HEK293 (cell line): ENCODE results near the gene MLLT10.

ENCODE experiments used
- GLI2 ChIP-seq: fragments of 450-650 bp; formaldehyde crosslinking; IDR thresholded peaks from 2 replicates; pipeline ENCODE4; 2017; ENCODE audit warnings: missing biosample characterization, missing genetic modification characterization, low read depth, borderline replicate concordance
- REPIN1 ChIP-seq: fragments of 450-650 bp; formaldehyde crosslinking; IDR thresholded peaks from 2 replicates; pipeline ENCODE4 v1.5.1; 2017; ENCODE audit warnings: missing biosample characterization, missing genetic modification characterization, low read depth
- TRIM28 ChIP-seq: IDR thresholded peaks from 2 replicates; pipeline ENCODE4 v1.6.1; 2011; ENCODE audit warnings: low read length, control low read depth, borderline replicate concordance
- ZBTB20 ChIP-seq: fragments of 450-650 bp; formaldehyde crosslinking; IDR thresholded peaks from 2 replicates; pipeline ENCODE4 v1.5.1; 2016; ENCODE audit warnings: missing biosample characterization, missing genetic modification characterization
- ZBTB48 ChIP-seq: fragments of 450-650 bp; formaldehyde crosslinking; IDR thresholded peaks from 2 replicates; pipeline ENCODE4 v1.5.1; 2016; ENCODE audit warnings: missing biosample characterization, missing genetic modification characterization
- ZIC2 ChIP-seq: fragments of 450-650 bp; formaldehyde crosslinking; IDR thresholded peaks from 2 replicates; pipeline ENCODE4 v1.5.1; 2016; ENCODE audit warnings: missing biosample characterization, missing genetic modification characterization
- ZNF10 ChIP-seq: fragments of 450-650 bp; formaldehyde crosslinking; IDR thresholded peaks from 2 replicates; pipeline ENCODE4 v1.5.1; 2017; ENCODE audit warnings: missing biosample characterization, missing genetic modification characterization
- ZNF133 ChIP-seq: fragments of 450-650 bp; formaldehyde crosslinking; IDR thresholded peaks from 2 replicates; pipeline ENCODE4 v1.5.1; 2016; ENCODE audit warnings: missing biosample characterization, missing genetic modification characterization
- ZNF16 ChIP-seq: fragments of 450-650 bp; formaldehyde crosslinking; IDR thresholded peaks from 2 replicates; pipeline ENCODE4 v1.5.1; 2016; ENCODE audit warnings: low read depth, missing biosample characterization, missing genetic modification characterization
- ZNF223 ChIP-seq: fragments of 450-650 bp; formaldehyde crosslinking; IDR thresholded peaks from 2 replicates; pipeline ENCODE4 v1.5.1; 2016; ENCODE audit warnings: missing biosample characterization, missing genetic modification characterization
- ZNF350 ChIP-seq: fragments of 450-650 bp; formaldehyde crosslinking; IDR thresholded peaks from 2 replicates; pipeline ENCODE4 v1.5.0; 2017; ENCODE audit warnings: missing biosample characterization, mild to moderate bottlenecking, missing genetic modification characterization
- ZNF366 ChIP-seq: fragments of 450-650 bp; formaldehyde crosslinking; conservative IDR thresholded peaks from 2 replicates; pipeline ENCODE4 v1.5.1; 2016; ENCODE audit warnings: missing biosample characterization, missing genetic modification characterization
- ZNF473 ChIP-seq: fragments of 450-650 bp; formaldehyde crosslinking; IDR thresholded peaks from 2 replicates; pipeline ENCODE4 v1.5.1; 2017; ENCODE audit warnings: missing biosample characterization, missing genetic modification characterization
- ZNF48 ChIP-seq: fragments of 450-650 bp; formaldehyde crosslinking; IDR thresholded peaks from 2 replicates; pipeline ENCODE4 v1.5.1; 2016; ENCODE audit warnings: missing biosample characterization, missing genetic modification characterization
- ZNF544 ChIP-seq: fragments of 450-650 bp; formaldehyde crosslinking; IDR thresholded peaks from 2 replicates; pipeline ENCODE4 v1.5.0; 2017; ENCODE audit warnings: missing biosample characterization, missing genetic modification characterization
- ZNF571 ChIP-seq: fragments of 450-650 bp; formaldehyde crosslinking; IDR thresholded peaks from 2 replicates; pipeline ENCODE4 v1.5.0; 2017; ENCODE audit warnings: missing biosample characterization, missing genetic modification characterization
- ZNF654 ChIP-seq: fragments of 450-650 bp; formaldehyde crosslinking; IDR thresholded peaks from 2 replicates; pipeline ENCODE4 v1.5.1; 2016; ENCODE audit warnings: low read depth, missing biosample characterization, missing genetic modification characterization
- ZNF660 ChIP-seq: fragments of 450-650 bp; IDR thresholded peaks from 2 replicates; pipeline ENCODE4 v1.5.1; 2018; ENCODE audit warnings: missing biosample characterization, mild to moderate bottlenecking, missing genetic modification characterization
- ZNF776 ChIP-seq: fragments of 450-650 bp; formaldehyde crosslinking; IDR thresholded peaks from 2 replicates; pipeline ENCODE4 v1.5.0; 2017; ENCODE audit warnings: missing biosample characterization, missing genetic modification characterization, borderline replicate concordance
- ZNF777 ChIP-seq: fragments of 450-650 bp; formaldehyde crosslinking; IDR thresholded peaks from 2 replicates; pipeline ENCODE4 v1.5.1; 2017; ENCODE audit warnings: missing biosample characterization, missing genetic modification characterization, borderline replicate concordance
- ZSCAN16 ChIP-seq: fragments of 450-650 bp; formaldehyde crosslinking; IDR thresholded peaks from 2 replicates; pipeline ENCODE4 v1.5.1; 2016; ENCODE audit warnings: missing biosample characterization, missing genetic modification characterization
- TF ChIP-seq, protein P1 (sequence below): fragments of 450-650 bp; formaldehyde crosslinking; IDR thresholded peaks from 2 replicates; pipeline ENCODE4 v1.5.0; 2017; ENCODE audit warnings: missing biosample characterization, missing genetic modification characterization, borderline replicate concordance
- TF ChIP-seq, protein P2 (sequence below): IDR thresholded peaks from 2 replicates; pipeline ENCODE4 v1.6.1; 2011; ENCODE audit warnings: mild to moderate bottlenecking, low read depth, low read length, borderline replicate concordance
- TF ChIP-seq, protein P3 (sequence below): fragments of 450-650 bp; formaldehyde crosslinking; IDR thresholded peaks from 2 replicates; pipeline ENCODE4 v1.5.1; 2016; ENCODE audit warnings: missing biosample characterization, missing genetic modification characterization
- TF ChIP-seq, protein P4 (sequence below): fragments of 450-650 bp; formaldehyde crosslinking; IDR thresholded peaks from 2 replicates; pipeline ENCODE4 v1.5.1; 2016; ENCODE audit warnings: missing biosample characterization, missing genetic modification characterization, low read depth
- TF ChIP-seq, protein P5 (sequence below): fragments of 450-650 bp; formaldehyde crosslinking; IDR thresholded peaks from 2 replicates; pipeline ENCODE4 v1.5.1; 2016; ENCODE audit warnings: missing biosample characterization, missing genetic modification characterization
- TF ChIP-seq, protein P6 (sequence below): fragments of 450-650 bp; formaldehyde crosslinking; IDR thresholded peaks from 2 replicates; pipeline ENCODE4 v1.5.1; 2017; ENCODE audit warnings: missing biosample characterization, mild to moderate bottlenecking, missing genetic modification characterization, moderate library complexity
- TF ChIP-seq, protein P7 (sequence below): fragments of 450-650 bp; formaldehyde crosslinking; IDR thresholded peaks from 2 replicates; pipeline ENCODE4 v1.5.1; 2016; ENCODE audit warnings: missing biosample characterization, missing genetic modification characterization, borderline replicate concordance

Gene MLLT10

DNA sequence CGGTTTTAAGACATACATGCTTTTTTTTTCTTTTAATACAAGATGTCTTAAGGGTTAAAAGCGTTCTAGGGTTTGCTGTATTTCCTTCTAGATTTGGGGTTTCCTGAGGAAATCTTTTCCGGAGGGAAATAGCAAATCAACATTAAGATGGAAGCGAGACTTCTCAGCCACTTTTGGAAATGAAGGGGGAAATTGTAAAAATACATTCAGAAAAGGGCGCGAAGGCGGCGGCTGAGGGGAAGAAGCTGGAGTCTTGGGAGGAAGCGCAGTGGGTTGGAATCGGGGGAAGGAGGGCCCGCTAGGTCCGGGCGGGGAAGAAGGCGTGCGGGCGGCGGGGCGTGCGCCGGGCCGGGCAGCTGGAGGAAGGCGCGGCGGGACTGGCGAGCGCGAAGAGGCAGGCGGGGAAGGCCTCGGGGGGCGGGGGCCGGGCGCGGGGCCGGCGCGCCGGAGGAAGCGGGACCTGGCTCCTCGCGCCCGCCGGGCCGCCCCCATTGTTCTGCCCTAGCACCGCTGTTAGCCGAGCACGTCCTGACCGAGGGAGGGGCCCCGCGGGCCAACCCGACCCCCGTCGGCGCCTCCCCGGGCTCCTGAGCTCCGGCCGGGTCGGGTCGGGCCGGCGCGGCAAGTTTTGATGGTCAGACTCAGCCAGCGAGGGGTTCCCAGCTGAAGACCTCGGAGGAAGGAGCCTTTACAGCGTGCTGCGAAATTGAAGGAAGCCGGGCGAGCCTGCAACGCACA is 7.0 kb upstream of the MLLT10 start (continued):
- TF ChIP-seq, protein P1, sequence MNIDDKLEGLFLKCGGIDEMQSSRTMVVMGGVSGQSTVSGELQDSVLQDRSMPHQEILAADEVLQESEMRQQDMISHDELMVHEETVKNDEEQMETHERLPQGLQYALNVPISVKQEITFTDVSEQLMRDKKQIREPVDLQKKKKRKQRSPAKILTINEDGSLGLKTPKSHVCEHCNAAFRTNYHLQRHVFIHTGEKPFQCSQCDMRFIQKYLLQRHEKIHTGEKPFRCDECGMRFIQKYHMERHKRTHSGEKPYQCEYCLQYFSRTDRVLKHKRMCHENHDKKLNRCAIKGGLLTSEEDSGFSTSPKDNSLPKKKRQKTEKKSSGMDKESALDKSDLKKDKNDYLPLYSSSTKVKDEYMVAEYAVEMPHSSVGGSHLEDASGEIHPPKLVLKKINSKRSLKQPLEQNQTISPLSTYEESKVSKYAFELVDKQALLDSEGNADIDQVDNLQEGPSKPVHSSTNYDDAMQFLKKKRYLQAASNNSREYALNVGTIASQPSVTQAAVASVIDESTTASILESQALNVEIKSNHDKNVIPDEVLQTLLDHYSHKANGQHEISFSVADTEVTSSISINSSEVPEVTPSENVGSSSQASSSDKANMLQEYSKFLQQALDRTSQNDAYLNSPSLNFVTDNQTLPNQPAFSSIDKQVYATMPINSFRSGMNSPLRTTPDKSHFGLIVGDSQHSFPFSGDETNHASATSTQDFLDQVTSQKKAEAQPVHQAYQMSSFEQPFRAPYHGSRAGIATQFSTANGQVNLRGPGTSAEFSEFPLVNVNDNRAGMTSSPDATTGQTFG (tag by site-specific recombination): no peak
- peak; percentile 9; the same call in 1 of the 2 replicates for TF ChIP-seq ZNF660
- no peak; the same call in 1 of the 2 replicates for TF ChIP-seq ZNF366 (tag by site-specific recombination)
- TF ChIP-seq ZNF16 (tag by site-specific recombination): no peak
- TF ChIP-seq ZNF777 (tag by site-specific recombination): no peak
- no peak for TF ChIP-seq ZNF776
- TF ChIP-seq ZBTB48 (tag by site-specific recombination): no peak
- TF ChIP-seq ZNF654 (tag by site-specific recombination): no peak
- TF ChIP-seq ZNF10 (tag by site-specific recombination): peak; percentile 81; the same call in 1 of the 2 replicates
- TF ChIP-seq ZNF544 (tag by site-specific recombination): no peak
- peak; percentile 86 for TF ChIP-seq ZBTB20 (tag by site-specific recombination)
- TF ChIP-seq, protein P2, sequence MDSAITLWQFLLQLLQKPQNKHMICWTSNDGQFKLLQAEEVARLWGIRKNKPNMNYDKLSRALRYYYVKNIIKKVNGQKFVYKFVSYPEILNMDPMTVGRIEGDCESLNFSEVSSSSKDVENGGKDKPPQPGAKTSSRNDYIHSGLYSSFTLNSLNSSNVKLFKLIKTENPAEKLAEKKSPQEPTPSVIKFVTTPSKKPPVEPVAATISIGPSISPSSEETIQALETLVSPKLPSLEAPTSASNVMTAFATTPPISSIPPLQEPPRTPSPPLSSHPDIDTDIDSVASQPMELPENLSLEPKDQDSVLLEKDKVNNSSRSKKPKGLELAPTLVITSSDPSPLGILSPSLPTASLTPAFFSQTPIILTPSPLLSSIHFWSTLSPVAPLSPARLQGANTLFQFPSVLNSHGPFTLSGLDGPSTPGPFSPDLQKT: no peak
- TF ChIP-seq TRIM28: no peak
- no peak for TF ChIP-seq REPIN1 (tag by site-specific recombination)
- no peak for TF ChIP-seq GLI2 (tag by site-specific recombination)
- peak; percentile 57; the same call in 1 of the 2 replicates for TF ChIP-seq ZSCAN16 (tag by site-specific recombination)
- no peak for TF ChIP-seq ZNF133 (tag by site-specific recombination)
- TF ChIP-seq, protein P3, sequence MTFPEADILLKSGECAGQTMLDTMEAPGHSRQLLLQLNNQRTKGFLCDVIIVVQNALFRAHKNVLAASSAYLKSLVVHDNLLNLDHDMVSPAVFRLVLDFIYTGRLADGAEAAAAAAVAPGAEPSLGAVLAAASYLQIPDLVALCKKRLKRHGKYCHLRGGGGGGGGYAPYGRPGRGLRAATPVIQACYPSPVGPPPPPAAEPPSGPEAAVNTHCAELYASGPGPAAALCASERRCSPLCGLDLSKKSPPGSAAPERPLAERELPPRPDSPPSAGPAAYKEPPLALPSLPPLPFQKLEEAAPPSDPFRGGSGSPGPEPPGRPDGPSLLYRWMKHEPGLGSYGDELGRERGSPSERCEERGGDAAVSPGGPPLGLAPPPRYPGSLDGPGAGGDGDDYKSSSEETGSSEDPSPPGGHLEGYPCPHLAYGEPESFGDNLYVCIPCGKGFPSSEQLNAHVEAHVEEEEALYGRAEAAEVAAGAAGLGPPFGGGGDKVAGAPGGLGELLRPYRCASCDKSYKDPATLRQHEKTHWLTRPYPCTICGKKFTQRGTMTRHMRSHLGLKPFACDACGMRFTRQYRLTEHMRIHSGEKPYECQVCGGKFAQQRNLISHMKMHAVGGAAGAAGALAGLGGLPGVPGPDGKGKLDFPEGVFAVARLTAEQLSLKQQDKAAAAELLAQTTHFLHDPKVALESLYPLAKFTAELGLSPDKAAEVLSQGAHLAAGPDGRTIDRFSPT (tag by site-specific recombination): no peak
- TF ChIP-seq ZNF350 (tag by site-specific recombination): no peak
- TF ChIP-seq, protein P4, sequence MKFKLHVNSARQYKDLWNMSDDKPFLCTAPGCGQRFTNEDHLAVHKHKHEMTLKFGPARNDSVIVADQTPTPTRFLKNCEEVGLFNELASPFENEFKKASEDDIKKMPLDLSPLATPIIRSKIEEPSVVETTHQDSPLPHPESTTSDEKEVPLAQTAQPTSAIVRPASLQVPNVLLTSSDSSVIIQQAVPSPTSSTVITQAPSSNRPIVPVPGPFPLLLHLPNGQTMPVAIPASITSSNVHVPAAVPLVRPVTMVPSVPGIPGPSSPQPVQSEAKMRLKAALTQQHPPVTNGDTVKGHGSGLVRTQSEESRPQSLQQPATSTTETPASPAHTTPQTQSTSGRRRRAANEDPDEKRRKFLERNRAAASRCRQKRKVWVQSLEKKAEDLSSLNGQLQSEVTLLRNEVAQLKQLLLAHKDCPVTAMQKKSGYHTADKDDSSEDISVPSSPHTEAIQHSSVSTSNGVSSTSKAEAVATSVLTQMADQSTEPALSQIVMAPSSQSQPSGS (tag by site-specific recombination): no peak
- TF ChIP-seq ZNF223: no peak
- no peak for TF ChIP-seq ZNF48 (tag by site-specific recombination)
- TF ChIP-seq, protein P5, sequence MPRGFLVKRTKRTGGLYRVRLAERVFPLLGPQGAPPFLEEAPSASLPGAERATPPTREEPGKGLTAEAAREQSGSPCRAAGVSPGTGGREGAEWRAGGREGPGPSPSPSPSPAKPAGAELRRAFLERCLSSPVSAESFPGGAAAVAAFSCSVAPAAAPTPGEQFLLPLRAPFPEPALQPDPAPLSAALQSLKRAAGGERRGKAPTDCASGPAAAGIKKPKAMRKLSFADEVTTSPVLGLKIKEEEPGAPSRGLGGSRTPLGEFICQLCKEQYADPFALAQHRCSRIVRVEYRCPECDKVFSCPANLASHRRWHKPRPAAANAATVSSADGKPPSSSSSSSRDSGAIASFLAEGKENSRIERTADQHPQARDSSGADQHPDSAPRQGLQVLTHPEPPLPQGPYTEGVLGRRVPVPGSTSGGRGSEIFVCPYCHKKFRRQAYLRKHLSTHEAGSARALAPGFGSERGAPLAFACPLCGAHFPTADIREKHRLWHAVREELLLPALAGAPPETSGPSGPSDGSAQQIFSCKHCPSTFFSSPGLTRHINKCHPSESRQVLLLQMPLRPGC: no peak
- TF ChIP-seq, protein P6, sequence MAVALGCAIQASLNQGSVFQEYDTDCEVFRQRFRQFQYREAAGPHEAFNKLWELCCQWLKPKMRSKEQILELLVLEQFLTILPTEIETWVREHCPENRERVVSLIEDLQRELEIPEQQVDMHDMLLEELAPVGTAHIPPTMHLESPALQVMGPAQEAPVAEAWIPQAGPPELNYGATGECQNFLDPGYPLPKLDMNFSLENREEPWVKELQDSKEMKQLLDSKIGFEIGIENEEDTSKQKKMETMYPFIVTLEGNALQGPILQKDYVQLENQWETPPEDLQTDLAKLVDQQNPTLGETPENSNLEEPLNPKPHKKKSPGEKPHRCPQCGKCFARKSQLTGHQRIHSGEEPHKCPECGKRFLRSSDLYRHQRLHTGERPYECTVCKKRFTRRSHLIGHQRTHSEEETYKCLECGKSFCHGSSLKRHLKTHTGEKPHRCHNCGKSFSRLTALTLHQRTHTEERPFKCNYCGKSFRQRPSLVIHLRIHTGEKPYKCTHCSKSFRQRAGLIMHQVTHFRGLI (tag by site-specific recombination): no peak; the same call in 1 of the 2 replicates
- TF ChIP-seq ZIC2 (tag by site-specific recombination): peak; percentile 70
- TF ChIP-seq ZNF473 (tag by site-specific recombination): no peak
- no peak for TF ChIP-seq ZNF571 (tag by site-specific recombination)
- TF ChIP-seq, protein P7, sequence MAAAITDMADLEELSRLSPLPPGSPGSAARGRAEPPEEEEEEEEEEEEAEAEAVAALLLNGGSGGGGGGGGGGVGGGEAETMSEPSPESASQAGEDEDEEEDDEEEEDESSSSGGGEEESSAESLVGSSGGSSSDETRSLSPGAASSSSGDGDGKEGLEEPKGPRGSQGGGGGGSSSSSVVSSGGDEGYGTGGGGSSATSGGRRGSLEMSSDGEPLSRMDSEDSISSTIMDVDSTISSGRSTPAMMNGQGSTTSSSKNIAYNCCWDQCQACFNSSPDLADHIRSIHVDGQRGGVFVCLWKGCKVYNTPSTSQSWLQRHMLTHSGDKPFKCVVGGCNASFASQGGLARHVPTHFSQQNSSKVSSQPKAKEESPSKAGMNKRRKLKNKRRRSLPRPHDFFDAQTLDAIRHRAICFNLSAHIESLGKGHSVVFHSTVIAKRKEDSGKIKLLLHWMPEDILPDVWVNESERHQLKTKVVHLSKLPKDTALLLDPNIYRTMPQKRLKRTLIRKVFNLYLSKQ (tag by site-specific recombination): no peak
